Fibroblast of lung (primary cell): Measurements from ENCODE around the gene PIN1.

Experiments used
- CTCF ChIP-seq, 2 donors: IDR thresholded peaks in 1 of 2; conservative IDR thresholded peaks in 1 of 2; 1 replicate in 1 of 2; 2 replicates in 1 of 2; pipeline ENCODE4 v1.5.1; 2011 to 2012; ENCODE audit warnings: low read length in 2 of 2, control low read depth in 1 of 2, inconsistent platforms in 1 of 2, low read depth in 1 of 2, mild to moderate bottlenecking in 1 of 2
- EZH2 ChIP-seq: IDR thresholded peaks from 2 replicates; pipeline ENCODE4 v1.5.1; 2012; ENCODE audit warnings: low read length, control low read depth, mild to moderate bottlenecking; ENCODE audit errors: missing control alignments

DNA sequence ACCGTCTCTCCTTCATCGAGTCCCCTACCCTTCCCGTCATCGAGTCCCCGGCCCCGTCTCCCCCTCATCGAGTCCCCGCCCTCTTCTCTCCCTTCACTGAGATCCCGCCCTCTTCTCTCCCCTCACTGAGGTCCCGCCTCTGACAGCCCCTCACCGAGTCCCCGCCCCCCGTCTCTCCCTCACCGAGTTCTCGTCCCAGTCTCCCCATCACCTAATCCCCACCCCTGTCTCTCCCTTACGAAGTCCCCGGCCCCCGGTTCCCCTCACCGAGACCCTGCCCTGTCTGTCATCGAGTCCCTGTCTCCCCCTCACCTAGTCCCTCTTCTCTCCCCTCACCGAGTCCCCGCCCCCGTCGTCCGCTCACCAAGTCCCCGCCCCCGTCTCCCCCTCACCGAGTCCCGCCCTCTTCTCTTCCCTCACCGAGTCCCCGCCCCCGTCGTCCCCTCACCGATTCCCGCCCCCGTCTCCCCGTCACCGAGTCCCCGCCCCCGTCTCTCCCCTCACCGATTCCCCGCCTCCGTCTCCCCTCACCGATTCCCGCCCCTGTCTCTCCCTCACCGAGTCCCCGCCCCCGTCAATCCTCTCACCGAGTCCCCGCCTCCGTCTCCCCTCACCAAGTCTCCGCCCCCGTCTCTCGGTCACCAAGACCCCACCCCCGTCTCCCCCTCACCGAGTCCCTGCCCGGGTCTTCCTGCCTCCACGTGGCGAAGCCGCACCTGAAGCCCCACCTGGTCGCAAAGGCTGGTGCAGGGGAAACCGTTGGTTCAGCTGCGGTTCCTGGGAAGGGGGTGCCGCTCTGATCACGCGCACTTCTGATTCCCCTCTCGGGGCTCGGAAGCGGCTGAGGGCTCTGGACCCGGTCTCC, 42.7 kb upstream of the PIN1 start:
- TF ChIP-seq EZH2 (no peak), CTCF (conservative IDR thresholded peaks at IDR 0.05 in 1 of 2, IDR thresholded peaks at IDR 0.05 in 1 of 2; ENCODE audit: low read depth in 1 of 2, low read length in 2 of 2) (no peak)
